ENCODE results near the gene ADGRL3.
"Not testable (repeated sequence)": the region's sequence is repeated elsewhere in the genome, so short reads cannot be mapped to it uniquely, and the experiment has no call there.

Gene ADGRL3

GRCh38 chr4:61758596-61758995 lies 558.5 kb downstream of the ADGRL3 start:
- H3K9me3 ChIP-seq (ENCODE audit: control insufficient read depth, low read length); H3K27me3 ChIP-seq (replicated peaks; ENCODE audit: control insufficient read depth, insufficient read depth, low read length, poor library complexity, severe bottlenecking); H3K4me1 ChIP-seq (ENCODE audit: control insufficient read depth, insufficient read depth, low read length, poor library complexity, severe bottlenecking); H3K4me3 ChIP-seq (ENCODE audit: insufficient read depth, low read depth, low read length, poor library complexity, severe bottlenecking); H3K36me3 ChIP-seq (ENCODE audit: control insufficient read depth, insufficient read depth, low read length); H3K27ac ChIP-seq (ENCODE audit: insufficient read depth, low read length, poor library complexity, severe bottlenecking); DNase-seq: not testable (repeated sequence)

- not testable (repeated sequence) for H3K4me1 ChIP-seq (ENCODE audit: control insufficient read depth, insufficient read depth, low read length, poor library complexity, severe bottlenecking); H3K27me3 ChIP-seq (replicated peaks; ENCODE audit: control insufficient read depth, insufficient read depth, low read length, poor library complexity, severe bottlenecking); H3K4me3 ChIP-seq (ENCODE audit: insufficient read depth, low read depth, low read length, poor library complexity, severe bottlenecking); DNase-seq; H3K9me3 ChIP-seq (ENCODE audit: control insufficient read depth, low read length); H3K27ac ChIP-seq (ENCODE audit: insufficient read depth, low read length, poor library complexity, severe bottlenecking); H3K36me3 ChIP-seq (ENCODE audit: control insufficient read depth, insufficient read depth, low read length)
These were observed 559.1 kb downstream of the ADGRL3 start for GRCh38 chr4:61759245-61759644.

GRCh38 chr4:61759885-61760284 lies 559.8 kb downstream of the ADGRL3 start:
- not testable (repeated sequence) for H3K4me1 ChIP-seq (ENCODE audit: control insufficient read depth, insufficient read depth, low read length, poor library complexity, severe bottlenecking); H3K27ac ChIP-seq (ENCODE audit: insufficient read depth, low read length, poor library complexity, severe bottlenecking); H3K27me3 ChIP-seq (replicated peaks; ENCODE audit: control insufficient read depth, insufficient read depth, low read length, poor library complexity, severe bottlenecking); DNase-seq; H3K36me3 ChIP-seq (ENCODE audit: control insufficient read depth, insufficient read depth, low read length); H3K9me3 ChIP-seq (ENCODE audit: control insufficient read depth, low read length); H3K4me3 ChIP-seq (ENCODE audit: insufficient read depth, low read depth, low read length, poor library complexity, severe bottlenecking)

GRCh38 chr4:61760820-61761219 lies 560.7 kb downstream of the ADGRL3 start:
- H3K27me3 ChIP-seq (replicated peaks; ENCODE audit: control insufficient read depth, insufficient read depth, low read length, poor library complexity, severe bottlenecking): no peaks in the 10 kb centered on the region
- no peaks in the 10 kb centered on the region for H3K9me3 ChIP-seq (ENCODE audit: control insufficient read depth, low read length)
- no peak overlapping the region for H3K27ac ChIP-seq (ENCODE audit: insufficient read depth, low read length, poor library complexity, severe bottlenecking)
- no peak overlapping the region for H3K4me3 ChIP-seq (ENCODE audit: insufficient read depth, low read depth, low read length, poor library complexity, severe bottlenecking)
- H3K4me1 ChIP-seq (ENCODE audit: control insufficient read depth, insufficient read depth, low read length, poor library complexity, severe bottlenecking): no peaks in the 10 kb centered on the region
- no peaks in the 10 kb centered on the region for H3K36me3 ChIP-seq (ENCODE audit: control insufficient read depth, insufficient read depth, low read length)
- no peak for DNase-seq

GRCh38 chr4:61762722-61763627 lies 562.8 kb downstream of the ADGRL3 start:
- Histone ChIP-seq H3K27me3 (replicated peaks; ENCODE audit: control insufficient read depth, insufficient read depth, low read length, poor library complexity, severe bottlenecking) (no peaks in the 10 kb centered on the region), H3K36me3 (ENCODE audit: control insufficient read depth, insufficient read depth, low read length) (no peaks in the 10 kb centered on the region), H3K4me1 (ENCODE audit: control insufficient read depth, insufficient read depth, low read length, poor library complexity, severe bottlenecking) (no peaks in the 10 kb centered on the region), H3K4me3 (ENCODE audit: insufficient read depth, low read depth, low read length, poor library complexity, severe bottlenecking) (no peak overlapping the region), H3K27ac (ENCODE audit: insufficient read depth, low read length, poor library complexity, severe bottlenecking) (no peak overlapping the region), H3K9me3 (ENCODE audit: control insufficient read depth, low read length) (no peaks in the 10 kb centered on the region)
- DNase-seq: no peak

GRCh38 chr4:61763682-61764081 lies 563.6 kb downstream of the ADGRL3 start:
- H3K27me3 ChIP-seq (replicated peaks; ENCODE audit: control insufficient read depth, insufficient read depth, low read length, poor library complexity, severe bottlenecking): no peaks in the 10 kb centered on the region
- H3K4me1 ChIP-seq (ENCODE audit: control insufficient read depth, insufficient read depth, low read length, poor library complexity, severe bottlenecking): no peaks in the 10 kb centered on the region
- H3K27ac ChIP-seq (ENCODE audit: insufficient read depth, low read length, poor library complexity, severe bottlenecking): no peak overlapping the region
- H3K9me3 ChIP-seq (ENCODE audit: control insufficient read depth, low read length): no peaks in the 10 kb centered on the region
- no peaks in the 10 kb centered on the region for H3K36me3 ChIP-seq (ENCODE audit: control insufficient read depth, insufficient read depth, low read length)
- no peak for DNase-seq
- no peak overlapping the region for H3K4me3 ChIP-seq (ENCODE audit: insufficient read depth, low read depth, low read length, poor library complexity, severe bottlenecking)

- not testable (repeated sequence) for H3K9me3 ChIP-seq (ENCODE audit: control insufficient read depth, low read length); H3K27me3 ChIP-seq (replicated peaks; ENCODE audit: control insufficient read depth, insufficient read depth, low read length, poor library complexity, severe bottlenecking)
These were observed 564.0 kb downstream of the ADGRL3 start for GRCh38 chr4:61764090-61764489.

GRCh38 chr4:61769444-61770167 lies 569.5 kb downstream of the ADGRL3 start:
- not testable (repeated sequence) for H3K36me3 ChIP-seq (ENCODE audit: control insufficient read depth, insufficient read depth, low read length); H3K4me1 ChIP-seq (ENCODE audit: control insufficient read depth, insufficient read depth, low read length, poor library complexity, severe bottlenecking); H3K27me3 ChIP-seq (replicated peaks; ENCODE audit: control insufficient read depth, insufficient read depth, low read length, poor library complexity, severe bottlenecking); H3K27ac ChIP-seq (ENCODE audit: insufficient read depth, low read length, poor library complexity, severe bottlenecking); DNase-seq; H3K4me3 ChIP-seq (ENCODE audit: insufficient read depth, low read depth, low read length, poor library complexity, severe bottlenecking); H3K9me3 ChIP-seq (ENCODE audit: control insufficient read depth, low read length)

More at GRCh38 chr4:61764090-61764489, 564.0 kb downstream of the ADGRL3 start:
- H3K36me3 ChIP-seq (ENCODE audit: control insufficient read depth, insufficient read depth, low read length); H3K4me1 ChIP-seq (ENCODE audit: control insufficient read depth, insufficient read depth, low read length, poor library complexity, severe bottlenecking); DNase-seq; H3K27ac ChIP-seq (ENCODE audit: insufficient read depth, low read length, poor library complexity, severe bottlenecking); H3K4me3 ChIP-seq (ENCODE audit: insufficient read depth, low read depth, low read length, poor library complexity, severe bottlenecking): not testable (repeated sequence)

GRCh38 chr4:61770456-61770855 lies 570.3 kb downstream of the ADGRL3 start:
- no peaks in the 10 kb centered on the region for H3K36me3 ChIP-seq (ENCODE audit: control insufficient read depth, insufficient read depth, low read length)
- no peaks in the 10 kb centered on the region for H3K9me3 ChIP-seq (ENCODE audit: control insufficient read depth, low read length)
- no peak for DNase-seq
- no peak overlapping the region for H3K4me3 ChIP-seq (ENCODE audit: insufficient read depth, low read depth, low read length, poor library complexity, severe bottlenecking)
- no peaks in the 10 kb centered on the region for H3K27me3 ChIP-seq (replicated peaks; ENCODE audit: control insufficient read depth, insufficient read depth, low read length, poor library complexity, severe bottlenecking)
- H3K4me1 ChIP-seq (ENCODE audit: control insufficient read depth, insufficient read depth, low read length, poor library complexity, severe bottlenecking): no peaks in the 10 kb centered on the region
- no peak overlapping the region for H3K27ac ChIP-seq (ENCODE audit: insufficient read depth, low read length, poor library complexity, severe bottlenecking)

GRCh38 chr4:61771056-61771455 lies 570.9 kb downstream of the ADGRL3 start:
- Histone ChIP-seq H3K27ac (ENCODE audit: insufficient read depth, low read length, poor library complexity, severe bottlenecking) (no peak overlapping the region), H3K4me3 (ENCODE audit: insufficient read depth, low read depth, low read length, poor library complexity, severe bottlenecking) (no peak overlapping the region), H3K36me3 (ENCODE audit: control insufficient read depth, insufficient read depth, low read length) (no peaks in the 10 kb centered on the region), H3K9me3 (ENCODE audit: control insufficient read depth, low read length) (no peaks in the 10 kb centered on the region), H3K4me1 (ENCODE audit: control insufficient read depth, insufficient read depth, low read length, poor library complexity, severe bottlenecking) (no peaks in the 10 kb centered on the region), H3K27me3 (replicated peaks; ENCODE audit: control insufficient read depth, insufficient read depth, low read length, poor library complexity, severe bottlenecking) (no peaks in the 10 kb centered on the region)
- no peak for DNase-seq
